GM18526 (cell line): ENCODE measurements around the gene RBPJ.

ENCODE experiments used
- POLR2A ChIP-seq: IDR thresholded peaks from 3 replicates; pipeline ENCODE4 v1.6.1; 2011; ENCODE audit not compliant: insufficient read length; ENCODE audit errors: extremely low read depth

Gene RBPJ

GRCh38 chr4:26450418-26450817 is 129.6 kb downstream of the RBPJ start:
- TF ChIP-seq POLR2A: no peak

GRCh38 chr4:26451597-26451996 is 130.8 kb downstream of the RBPJ start:
- no peak for TF ChIP-seq POLR2A

- TF ChIP-seq POLR2A: no peak
Measured at GRCh38 chr4:26452565-26453531, 132.0 kb downstream of the RBPJ start.

- no peak for TF ChIP-seq POLR2A
Measured at GRCh38 chr4:26454961-26455360, 134.1 kb downstream of the RBPJ start.

- TF ChIP-seq POLR2A: no peak
Measured at GRCh38 chr4:26455571-26455970, 134.8 kb downstream of the RBPJ start.

GRCh38 chr4:26457412-26457811 is 136.6 kb downstream of the RBPJ start:
- TF ChIP-seq POLR2A: no peak

- TF ChIP-seq POLR2A: no peak
Measured at GRCh38 chr4:26458157-26458561, 137.3 kb downstream of the RBPJ start.

GRCh38 chr4:26459054-26459755 is 138.4 kb downstream of the RBPJ start:
- TF ChIP-seq POLR2A: no peak

GRCh38 chr4:26459756-26460530 is 139.1 kb downstream of the RBPJ start:
- TF ChIP-seq POLR2A: no peak

- TF ChIP-seq POLR2A: no peak
Measured at GRCh38 chr4:26462874-26463273, 142.1 kb downstream of the RBPJ start.

GRCh38 chr4:26463386-26463785 is 142.6 kb downstream of the RBPJ start:
- no peak for TF ChIP-seq POLR2A

- TF ChIP-seq POLR2A: no peak
Measured at GRCh38 chr4:26464420-26465095, 143.7 kb downstream of the RBPJ start.

- TF ChIP-seq POLR2A: no peak
Measured at GRCh38 chr4:26466578-26467270, 145.9 kb downstream of the RBPJ start.

GRCh38 chr4:26467724-26468123 is 146.9 kb downstream of the RBPJ start:
- no peak for TF ChIP-seq POLR2A

GRCh38 chr4:26468283-26468949 is 147.6 kb downstream of the RBPJ start:
- TF ChIP-seq POLR2A: no peak
